ENCODE measurements around the gene FMNL1.

The FMNL1 gene

GRCh38 chr17:45223539-45224528 is 2.1 kb downstream of the FMNL1 start:
- DNase-seq (ENCODE audit: low read depth, low spot score) = no peak

GRCh38 chr17:45224671-45225050 is 3.0 kb downstream of the FMNL1 start:
- no peak for DNase-seq (ENCODE audit: low read depth, low spot score)

GRCh38 chr17:45225051-45225700 is 3.5 kb downstream of the FMNL1 start:
- DNase-seq (ENCODE audit: low read depth, low spot score) = no peak

- no peak for DNase-seq (ENCODE audit: low read depth, low spot score)
Measured at GRCh38 chr17:45225964-45226530, 4.4 kb downstream of the FMNL1 start.

- DNase-seq (ENCODE audit: low read depth, low spot score) = no peak
Measured at GRCh38 chr17:45226576-45226975, 4.9 kb downstream of the FMNL1 start.

GRCh38 chr17:45227101-45227925 is 5.6 kb downstream of the FMNL1 start:
- no peak for DNase-seq (ENCODE audit: low read depth, low spot score)

- DNase-seq (ENCODE audit: low read depth, low spot score) = no peak
Measured at GRCh38 chr17:45227926-45228762, 6.5 kb downstream of the FMNL1 start.

GRCh38 chr17:45228763-45229539 is 7.3 kb downstream of the FMNL1 start:
- no peak for DNase-seq (ENCODE audit: low read depth, low spot score)

GRCh38 chr17:45229681-45230409 is 8.2 kb downstream of the FMNL1 start:
- no peak for DNase-seq (ENCODE audit: low read depth, low spot score)

GRCh38 chr17:45230410-45230786 is 8.7 kb downstream of the FMNL1 start:
- DNase-seq (ENCODE audit: low read depth, low spot score) = no peak

- DNase-seq (ENCODE audit: low read depth, low spot score) = no peak
Measured at GRCh38 chr17:45230787-45231480, 9.2 kb downstream of the FMNL1 start.

GRCh38 chr17:45231481-45232116 is 9.9 kb downstream of the FMNL1 start:
- DNase-seq (ENCODE audit: low read depth, low spot score) = no peak

GRCh38 chr17:45232514-45233422 is 11.1 kb downstream of the FMNL1 start:
- DNase-seq (ENCODE audit: low read depth, low spot score) = no peak

- DNase-seq (ENCODE audit: low read depth, low spot score) = no peak
Measured at GRCh38 chr17:45233423-45233924, 11.8 kb downstream of the FMNL1 start.

GRCh38 chr17:45234641-45235415 is 13.1 kb downstream of the FMNL1 start:
- DNase-seq (ENCODE audit: low read depth, low spot score) = no peak

Data from iPS DF 19.7 (cell line).